ENCODE measurements around the gene TADA2B. TPM values are rescaled to one million over a fixed set of nuclear protein-coding genes. Genes with fewer than 3 reads are reported as not detected.
"Not testable (repeated sequence)": the region's sequence is repeated elsewhere in the genome, so short reads cannot be mapped to it uniquely, and the experiment has no call there.

Gene TADA2B
- total RNA-seq, 6 donors from 2014 or later: 20.8 to 29.0 (median 26.2) TPM

DNA sequence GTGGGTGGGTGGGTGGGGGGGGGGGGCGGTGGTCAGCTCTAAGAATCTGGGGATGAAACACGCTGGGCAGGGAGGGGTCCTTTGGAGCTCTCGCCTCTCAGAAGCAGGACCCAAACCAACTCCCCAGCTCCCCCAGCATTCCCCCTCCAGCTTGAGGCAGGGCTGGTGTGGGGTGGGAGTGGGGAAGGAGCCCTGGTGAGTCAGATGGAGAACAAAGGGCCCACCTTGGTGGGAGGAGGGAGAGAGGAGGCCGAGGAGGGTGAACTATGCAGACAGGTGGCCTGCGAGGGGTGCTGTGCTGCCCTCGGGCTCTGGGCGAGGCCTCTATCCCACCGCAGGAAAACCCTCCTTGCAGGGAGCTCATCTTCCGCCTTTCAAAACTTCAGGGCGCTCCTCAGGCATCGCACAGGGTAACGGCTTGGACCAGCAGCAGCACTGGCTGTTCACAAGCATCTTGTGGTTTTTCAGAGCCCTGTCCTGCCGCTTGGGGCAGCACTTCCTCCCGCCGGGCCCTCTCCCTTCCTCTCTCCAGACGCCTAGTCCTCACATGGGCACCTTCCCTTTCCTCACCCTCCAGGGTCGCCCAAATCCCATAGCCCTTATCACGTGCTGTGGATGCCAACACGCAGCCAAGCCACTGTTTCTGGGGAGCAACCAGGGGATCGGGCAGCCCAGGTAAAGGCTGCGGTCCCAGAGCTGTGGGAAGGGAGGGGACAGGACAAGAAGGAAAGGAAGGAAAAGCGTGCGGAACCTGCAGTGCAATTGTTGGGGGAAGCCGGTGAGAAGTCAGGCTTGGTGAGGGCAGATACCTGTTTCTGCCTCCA lies 58.7 kb downstream of the TADA2B start:
- no peaks in the 10 kb centered on the region for H3K36me3 ChIP-seq
- no peaks in the 10 kb centered on the region for H3K27me3 ChIP-seq

GRCh38 chr4:7102516-7102909 lies 59.3 kb downstream of the TADA2B start:
- ATAC-seq (ENCODE audit: low FRiP score in 2 of 2); H3K9me3 ChIP-seq; H3K27me3 ChIP-seq; DNase-seq; H3K36me3 ChIP-seq: not testable (repeated sequence)
- H3K4me1 ChIP-seq: peaks cover 15 to 24% (median 22%) of the 10 kb centered on the region in 4 donors
- H3K27ac ChIP-seq: peak overlapping the region; percentile 70 to 89 (median 78)
- WGBS, 2 donors: 49 to 69% methylated on average over 12 of the region's 12 CpGs
- H3K4me3 ChIP-seq: peak overlapping the region; percentile 53 to 75 (median 66)

More for the DNA sequence above, 58.7 kb downstream of the TADA2B start:
- TF ChIP-seq CTCF (IDR thresholded peaks at IDR 0.05): peak; percentile 54 to 79 (median 63)
- TF ChIP-seq POLR2A (IDR thresholded peaks at IDR 0.05): no peak
- no peak for TF ChIP-seq POLR2AphosphoS5 (IDR thresholded peaks at IDR 0.05)
- no peak for TF ChIP-seq EP300 (IDR thresholded peaks at IDR 0.05)
- DNase-seq: peak; percentile 56 to 80
- Histone ChIP-seq H3K27ac (peak overlapping the region in 2 of 4 donors; percentile 7 to 89), H3K4me3 (peak overlapping the region in 3 of 4 donors; percentile 53 to 66 (median 66)), H3K4me1 (peaks cover 15 to 24% (median 22%) of the 10 kb centered on the region in 4 donors), H3K9me3 (no peaks in the 10 kb centered on the region)
- WGBS, 2 donors: 15 to 18% methylated on average over 21 to 24 of the region's 24 CpGs
- ATAC-seq (ENCODE audit: low FRiP score in 2 of 2): peak; percentile 83 to 90

DNA sequence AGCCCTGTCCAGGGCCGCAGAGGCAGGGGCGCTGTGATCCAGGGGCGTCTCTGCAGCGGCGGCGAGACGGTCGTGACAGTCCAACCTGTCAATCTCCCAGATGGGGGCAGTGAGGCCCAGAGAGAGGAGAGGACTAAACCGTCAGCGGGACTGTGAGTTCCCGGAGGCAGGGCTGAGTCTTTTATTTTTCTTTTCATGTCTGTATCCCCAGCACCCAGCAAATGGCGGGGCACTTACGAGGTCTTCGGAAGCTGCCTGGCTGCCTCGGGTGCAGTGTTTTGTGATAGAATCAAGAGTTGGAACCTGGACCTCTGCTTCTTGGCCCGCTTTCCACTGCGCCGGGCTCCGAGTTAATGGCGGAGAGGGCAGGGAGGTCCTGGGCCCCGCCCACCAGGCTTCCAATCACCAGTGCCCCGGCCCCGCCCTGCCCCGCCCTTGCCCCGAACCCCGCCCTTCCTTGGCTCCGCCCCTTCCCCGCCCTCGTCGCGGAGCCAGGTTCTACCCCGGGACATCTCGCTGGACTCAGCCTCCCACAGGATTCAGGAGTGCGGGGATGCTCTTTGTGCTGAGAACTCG lies 59.9 kb downstream of the TADA2B start:
- 1 to 3% methylated on average over 16 to 27 of the region's 35 CpGs for WGBS, 2 donors
- peak; percentile 92 to 97 for DNase-seq
- Histone ChIP-seq H3K4me3 (peak overlapping the region; percentile 53 to 75 (median 66)), H3K36me3 (no peaks in the 10 kb centered on the region), H3K27me3 (no peaks in the 10 kb centered on the region), H3K27ac (peak overlapping the region; percentile 70 to 89 (median 78)), H3K9me3 (no peaks in the 10 kb centered on the region), H3K4me1 (peaks cover 15 to 24% (median 22%) of the 10 kb centered on the region in 4 donors)
- TF ChIP-seq POLR2AphosphoS5 (IDR thresholded peaks at IDR 0.05) (peak; percentile 56 to 62), EP300 (IDR thresholded peaks at IDR 0.05) (no peak), CTCF (IDR thresholded peaks at IDR 0.05) (no peak), POLR2A (IDR thresholded peaks at IDR 0.05) (peak in 1 of 4 donors; percentile 75)
- ATAC-seq (ENCODE audit: low FRiP score in 2 of 2): peak; percentile 95

GRCh38 chr4:7103607-7104365 lies 60.6 kb downstream of the TADA2B start:
- peak overlapping the region; percentile 70 to 89 (median 78) for H3K27ac ChIP-seq
- no peaks in the 10 kb centered on the region for H3K27me3 ChIP-seq
- H3K36me3 ChIP-seq: no peaks in the 10 kb centered on the region
- peak in 1 of 2 donors; percentile 49 for ATAC-seq (ENCODE audit: low FRiP score in 2 of 2)
- H3K4me1 ChIP-seq: peaks cover 15 to 24% (median 22%) of the 10 kb centered on the region in 4 donors
- no peaks in the 10 kb centered on the region for H3K9me3 ChIP-seq
- peak; percentile 52 to 78 for DNase-seq
- WGBS, 2 donors: 28 to 49% methylated on average over 11 to 20 of the region's 21 CpGs
- H3K4me3 ChIP-seq: peak overlapping the region in 3 of 4 donors; percentile 53 to 66 (median 66)
- TF ChIP-seq POLR2A (IDR thresholded peaks at IDR 0.05) (no peak), EP300 (IDR thresholded peaks at IDR 0.05) (no peak), CTCF (IDR thresholded peaks at IDR 0.05) (no peak), POLR2AphosphoS5 (IDR thresholded peaks at IDR 0.05) (no peak)

Measured in upper lobe of left lung (tissue), 6 donors.